Measurements from ENCODE around the gene GTF2F2.
"Not testable (repeated sequence)": the region's sequence is repeated elsewhere in the genome, so short reads cannot be mapped to it uniquely, and the experiment has no call there.

The GTF2F2 gene

GRCh38 chr13:45180303-45180702 lies 60.0 kb downstream of the GTF2F2 start:
- no peak for DNase-seq (ENCODE audit: low spot score)

- DNase-seq (ENCODE audit: low spot score), result no peak
These were observed 60.6 kb downstream of the GTF2F2 start for GRCh38 chr13:45180713-45181601.

GRCh38 chr13:45184693-45185092 lies 64.4 kb downstream of the GTF2F2 start:
- no peak for DNase-seq (ENCODE audit: low spot score)

GRCh38 chr13:45185286-45185685 lies 65.0 kb downstream of the GTF2F2 start:
- no peak for DNase-seq (ENCODE audit: low spot score)

- not testable (repeated sequence) for DNase-seq (ENCODE audit: low spot score)
These were observed 68.8 kb downstream of the GTF2F2 start for GRCh38 chr13:45189077-45189476.

- peak; percentile 88 for DNase-seq (ENCODE audit: low spot score)
These were observed 69.2 kb downstream of the GTF2F2 start for GRCh38 chr13:45189511-45189910.

GRCh38 chr13:45191874-45192273 lies 71.6 kb downstream of the GTF2F2 start:
- DNase-seq (ENCODE audit: low spot score), result no peak

GRCh38 chr13:45194081-45194939 lies 74.0 kb downstream of the GTF2F2 start:
- no peak for DNase-seq (ENCODE audit: low spot score)

- no peak for DNase-seq (ENCODE audit: low spot score)
These were observed 75.1 kb downstream of the GTF2F2 start for GRCh38 chr13:45195421-45195820.

- no peak for DNase-seq (ENCODE audit: low spot score)
These were observed 75.8 kb downstream of the GTF2F2 start for GRCh38 chr13:45196096-45196495.

- no peak for DNase-seq (ENCODE audit: low spot score)
These were observed 76.3 kb downstream of the GTF2F2 start for GRCh38 chr13:45196622-45197021.

GRCh38 chr13:45198041-45198440 lies 77.7 kb downstream of the GTF2F2 start:
- DNase-seq (ENCODE audit: low spot score), result no peak

- no peak for DNase-seq (ENCODE audit: low spot score)
These were observed 78.6 kb downstream of the GTF2F2 start for GRCh38 chr13:45198924-45199323.

- no peak for DNase-seq (ENCODE audit: low spot score)
These were observed 79.4 kb downstream of the GTF2F2 start for GRCh38 chr13:45199711-45200110.

- no peak for DNase-seq (ENCODE audit: low spot score)
These were observed 80.5 kb downstream of the GTF2F2 start, which contains the start of gene KCTD4 for GRCh38 chr13:45200701-45201232. KCTD4 (minus strand) TSS chr13:45201045; CDS start chr13:45194567, 6,478 bp downstream.

- DNase-seq (ENCODE audit: low spot score), result no peak
These were observed 84.8 kb downstream of the GTF2F2 start for GRCh38 chr13:45205124-45205523.

GRCh38 chr13:45206340-45206739 lies 86.0 kb downstream of the GTF2F2 start:
- peak; percentile 65 for DNase-seq (ENCODE audit: low spot score)

GRCh38 chr13:45207319-45207718 lies 87.0 kb downstream of the GTF2F2 start:
- DNase-seq (ENCODE audit: low spot score), result no peak

GRCh38 chr13:45208132-45208531 lies 87.8 kb downstream of the GTF2F2 start:
- DNase-seq (ENCODE audit: low spot score), result no peak

GRCh38 chr13:45209229-45209628 lies 88.9 kb downstream of the GTF2F2 start:
- DNase-seq (ENCODE audit: low spot score), result no peak

GRCh38 chr13:45215392-45216077 lies 95.2 kb downstream of the GTF2F2 start:
- no peak for DNase-seq (ENCODE audit: low spot score)

GRCh38 chr13:45216193-45216592 lies 95.9 kb downstream of the GTF2F2 start:
- no peak for DNase-seq (ENCODE audit: low spot score)
